IPS DF 4.7 (cell line): Measurements from ENCODE around the gene HMGN3.
"Not testable (repeated sequence)": the region's sequence is repeated elsewhere in the genome, so short reads cannot be mapped to it uniquely, and the experiment has no call there.

ENCODE experiments used
- DNase-seq: peaks from one replicate; pipeline ENCODE4 v3.0.0-alpha.2; 2013; ENCODE audit warnings: low spot score; ENCODE audit errors: extremely low read depth

HMGN3 gene

GRCh38 chr6:79234150-79235022 lies at the start of gene HMGN3:
TSS of gene HMGN3 (minus strand) at chr6:79234682.
- peak; percentile 68 for DNase-seq

- no peak for DNase-seq
Observed at GRCh38 chr6:79280756-79281155, 46.3 kb upstream of the HMGN3 start.

GRCh38 chr6:79277109-79277508 lies 42.6 kb upstream of the HMGN3 start:
- no peak for DNase-seq

DNA sequence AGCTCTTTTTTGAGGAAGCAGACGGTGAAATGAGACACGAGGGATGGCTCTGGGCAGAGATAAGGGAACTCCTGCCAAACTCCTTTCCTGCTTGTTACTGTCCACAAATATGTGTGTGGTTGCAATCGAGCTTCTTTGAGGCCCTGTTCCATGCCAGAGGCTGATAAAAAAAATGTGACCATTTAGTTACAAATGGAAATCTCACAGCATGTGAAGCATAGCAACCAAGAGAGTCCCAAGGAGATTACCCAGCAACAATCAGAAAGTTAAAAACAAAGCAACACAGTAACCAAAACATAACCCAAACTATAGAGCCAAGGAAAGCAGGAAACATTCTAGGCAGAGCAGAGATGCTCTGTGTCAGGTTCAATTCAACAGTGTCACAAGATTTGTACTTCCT lies 35.4 kb upstream of the HMGN3 start:
- DNase-seq = no peak

DNA sequence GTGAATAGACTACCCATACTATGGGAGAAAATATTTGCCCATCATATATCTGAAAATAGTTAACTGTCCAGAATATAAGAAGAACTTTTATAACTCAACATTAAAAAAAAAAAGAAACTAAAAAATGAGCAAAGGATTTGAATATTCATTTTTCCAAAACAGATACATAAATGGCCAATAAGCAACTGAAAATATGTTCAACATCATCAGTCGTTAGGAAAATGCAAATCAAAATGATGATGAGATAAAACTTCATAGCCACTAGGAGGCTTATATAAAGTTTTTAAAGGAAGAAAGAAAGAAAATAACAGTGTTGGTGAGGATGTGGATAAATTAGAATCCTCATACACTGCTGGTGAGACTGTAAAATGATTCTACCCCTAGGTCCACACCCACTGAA lies 32.6 kb upstream of the HMGN3 start:
- DNase-seq = no peak

DNA sequence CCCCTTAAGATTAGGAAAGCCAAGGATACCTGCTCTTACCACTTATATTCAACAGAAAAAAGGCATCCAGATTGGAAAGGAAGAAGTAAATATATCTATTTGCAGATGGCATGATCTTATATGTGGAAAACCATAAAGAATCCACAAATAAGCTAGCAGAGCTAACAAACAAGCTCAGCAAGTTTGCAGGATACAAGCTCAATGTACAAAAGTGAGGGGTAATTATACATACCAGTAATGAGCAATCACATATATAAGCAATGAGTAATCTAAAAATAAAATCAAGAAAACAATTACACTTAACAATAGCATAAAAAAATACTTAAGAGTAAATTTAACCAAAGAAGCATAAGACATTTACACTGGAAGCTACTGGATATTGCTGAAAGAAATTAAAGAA lies 31.6 kb upstream of the HMGN3 start:
- DNase-seq = no peak

GRCh38 chr6:79263359-79263758 lies 28.9 kb upstream of the HMGN3 start:
- DNase-seq = no peak

DNA sequence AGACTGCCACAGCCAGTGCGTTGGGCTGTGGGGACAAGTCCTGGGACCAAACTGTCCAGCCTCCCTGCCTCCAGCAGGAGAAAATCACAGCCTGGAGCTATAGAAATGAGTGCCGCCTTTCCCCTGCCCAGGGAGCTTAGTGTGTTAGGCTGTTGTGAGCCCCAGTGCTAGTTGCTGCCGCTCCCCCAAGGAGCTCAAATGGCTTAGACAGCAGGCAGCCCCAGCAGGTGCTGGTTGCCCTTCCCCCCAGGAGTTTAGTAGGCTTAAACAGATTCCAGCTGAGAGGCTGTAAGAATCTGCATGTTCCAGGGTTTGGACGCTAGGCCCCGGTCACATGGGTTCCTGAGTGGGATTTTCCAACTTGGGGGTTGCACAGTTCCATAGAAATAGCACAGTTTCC lies 27.2 kb upstream of the HMGN3 start:
- no peak for DNase-seq

GRCh38 chr6:79260772-79261171 lies 26.3 kb upstream of the HMGN3 start:
- no peak for DNase-seq

GRCh38 chr6:79257381-79258205 lies 23.1 kb upstream of the HMGN3 start:
- DNase-seq = no peak

- DNase-seq = not testable (repeated sequence)
Observed at GRCh38 chr6:79256770-79257169, 22.3 kb upstream of the HMGN3 start.

DNA sequence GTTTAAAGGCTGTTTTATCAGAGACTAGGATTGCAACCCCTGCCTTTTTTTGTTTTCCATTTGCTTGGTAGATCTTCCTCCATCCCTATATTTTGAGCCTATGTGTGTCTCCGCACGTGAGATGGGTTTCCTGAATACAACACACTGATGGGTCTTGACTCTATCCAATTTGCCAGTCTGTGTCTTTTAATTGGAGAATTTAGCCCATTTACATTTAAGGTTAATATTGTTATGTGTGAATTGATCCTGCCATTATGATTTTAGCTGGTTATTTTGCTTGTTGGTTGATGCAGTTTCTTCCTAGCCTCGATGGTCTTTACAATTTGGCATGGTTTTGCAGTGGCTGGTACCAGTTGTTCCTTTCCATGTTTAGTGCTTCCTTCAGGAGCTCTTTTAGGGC lies 20.6 kb upstream of the HMGN3 start:
- not testable (repeated sequence) for DNase-seq

DNA sequence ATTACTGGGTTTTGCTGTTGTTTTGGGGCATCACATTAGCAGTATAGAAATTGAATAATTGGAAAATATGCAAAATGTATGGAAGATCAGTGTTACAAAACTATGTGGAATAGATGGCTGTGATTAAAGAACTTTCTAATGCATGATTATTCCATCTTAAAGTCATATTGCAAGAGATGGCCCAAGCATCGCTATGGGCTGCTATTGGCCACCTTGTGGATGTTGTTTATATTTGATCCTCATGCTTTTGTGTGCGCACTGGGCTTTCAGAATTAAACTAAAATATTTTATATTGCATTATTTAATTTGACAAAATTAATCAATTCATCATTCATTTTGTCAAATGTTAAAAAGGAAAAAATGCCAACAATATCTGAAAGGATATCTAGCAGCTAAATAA lies 16.1 kb upstream of the HMGN3 start:
- no peak for DNase-seq

GRCh38 chr6:79250107-79250514 lies 15.6 kb upstream of the HMGN3 start:
- no peak for DNase-seq

GRCh38 chr6:79249136-79249535 lies 14.7 kb upstream of the HMGN3 start:
- DNase-seq = no peak

DNA sequence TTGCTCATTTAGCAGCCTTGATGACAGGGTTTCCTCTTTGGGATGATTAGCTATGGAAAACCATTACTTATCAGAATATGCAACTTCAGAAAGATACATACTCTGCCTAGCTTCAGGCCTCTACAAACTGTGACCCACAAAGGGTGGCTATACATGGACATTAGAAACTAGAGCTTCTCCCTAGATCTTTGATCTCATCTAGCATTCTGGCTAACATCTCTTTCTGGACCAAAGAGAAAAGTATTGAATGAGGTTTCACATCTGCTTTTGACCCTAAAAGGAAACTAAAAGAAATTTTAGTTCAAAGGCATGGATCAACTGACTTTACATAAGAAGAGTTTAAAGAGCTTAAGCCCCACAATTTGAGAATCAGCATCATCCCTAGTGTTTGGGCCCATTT lies 12.4 kb upstream of the HMGN3 start:
- no peak for DNase-seq

- no peak for DNase-seq
Observed at GRCh38 chr6:79241228-79241627, 6.7 kb upstream of the HMGN3 start.

GRCh38 chr6:79240509-79240908 lies 6.0 kb upstream of the HMGN3 start:
- no peak for DNase-seq

DNA sequence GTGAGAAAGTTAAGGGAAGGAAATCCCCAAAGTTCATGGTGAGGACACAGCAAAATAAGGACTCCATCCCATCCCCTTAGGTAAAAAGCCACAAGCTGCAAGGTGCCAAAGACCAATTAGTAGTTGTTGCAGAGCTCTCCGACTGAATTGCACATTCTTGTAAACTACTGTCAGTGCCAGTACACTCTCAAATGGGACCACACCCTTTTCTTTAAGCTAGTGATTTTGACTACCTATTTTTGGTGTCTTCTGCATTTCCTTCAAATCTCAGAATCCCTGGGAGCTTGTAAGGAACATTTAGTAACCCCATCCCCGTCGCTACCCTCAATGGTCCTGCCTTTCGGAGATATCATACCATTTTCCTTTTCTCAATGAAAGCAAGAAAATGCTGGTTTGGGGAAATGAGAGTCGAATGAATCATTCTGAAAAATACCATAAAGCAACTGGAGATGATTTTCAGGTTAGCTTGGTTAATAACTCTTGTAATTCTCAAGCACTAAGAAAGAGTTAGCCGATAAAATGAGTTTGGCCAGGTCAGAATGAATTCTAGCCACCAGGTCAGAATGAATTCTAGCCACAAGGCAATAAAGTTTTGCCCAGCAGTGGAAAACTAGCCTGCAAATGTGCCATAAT lies 5.2 kb upstream of the HMGN3 start:
- no peak for DNase-seq

DNA sequence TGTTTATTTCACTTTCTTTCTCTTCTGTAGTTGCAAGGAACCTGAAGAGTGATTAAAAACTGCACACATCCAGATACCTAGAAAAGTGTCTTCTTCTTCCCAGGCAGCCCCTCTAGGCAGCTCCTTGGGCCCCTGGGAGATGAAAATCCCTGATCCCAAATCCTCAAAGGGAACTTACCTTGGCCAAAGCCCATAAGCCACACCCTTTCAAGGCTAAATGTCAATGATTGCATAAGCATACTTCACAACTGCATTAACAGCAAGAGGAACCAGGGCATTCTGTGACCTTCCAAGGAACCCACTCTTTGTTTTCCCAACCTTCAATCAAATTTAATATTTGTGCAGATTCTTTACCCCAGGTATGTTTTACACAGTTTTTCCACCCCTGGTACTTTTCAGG lies 4.4 kb upstream of the HMGN3 start:
- DNase-seq = no peak

- no peak for DNase-seq
Observed at GRCh38 chr6:79236711-79237110, 2.2 kb upstream of the HMGN3 start.

DNA sequence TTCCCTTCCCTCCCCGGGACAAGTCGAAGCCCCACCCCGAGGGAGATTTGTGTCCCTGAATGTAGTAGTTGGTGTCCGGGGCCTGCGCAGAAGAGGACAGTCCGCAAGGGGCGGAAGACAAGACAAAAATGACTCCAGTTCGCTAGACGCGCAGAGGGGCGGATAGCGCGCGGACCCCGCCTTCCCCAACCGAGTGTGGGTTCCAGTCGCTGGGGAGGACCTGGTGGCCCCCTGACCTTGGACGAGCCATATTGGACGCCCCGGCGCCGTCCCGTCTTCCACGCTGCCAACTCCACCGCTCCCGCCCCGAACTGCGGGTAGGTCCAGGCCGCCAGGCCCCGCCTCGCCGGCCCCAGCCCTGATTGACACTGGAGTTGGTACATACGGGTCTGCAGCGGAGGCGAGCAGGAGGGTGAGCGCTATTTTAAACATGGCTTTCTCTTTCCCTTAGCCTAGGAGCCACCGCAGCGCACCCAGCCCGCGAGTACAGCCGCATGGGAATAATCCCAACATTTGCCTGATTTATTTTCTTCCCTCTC lies 802 bp downstream of the HMGN3 start:
- peak; percentile 71 for DNase-seq
